ENCODE data around the gene LEFTY1. TPM values are rescaled to one million over a fixed set of nuclear protein-coding genes. Genes with fewer than 3 reads are reported as not detected.

Gene LEFTY1
- total RNA-seq, 1 donor from 2014 or later, result not detected

- no peak for DNase-seq (ENCODE audit: low read depth, low spot score)
These were observed 15.6 kb downstream of the LEFTY1 start for GRCh38 chr1:225873281-225873850.

DNA sequence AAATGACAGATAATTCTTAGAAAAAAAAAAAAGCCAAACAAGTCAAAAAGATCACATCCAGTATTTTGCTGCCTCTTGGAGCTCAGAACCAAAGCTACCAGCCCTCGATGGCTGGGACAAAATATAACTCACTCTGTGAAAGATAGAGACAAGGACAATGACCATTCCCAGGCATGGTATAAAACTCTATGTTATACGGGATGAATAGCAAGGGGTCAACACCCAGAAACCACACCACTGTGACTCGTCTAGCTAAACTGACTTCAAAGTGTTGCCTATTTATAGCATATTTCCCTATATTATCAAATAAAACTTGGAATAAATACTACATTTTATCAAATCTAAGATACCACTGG lies 16.9 kb downstream of the LEFTY1 start:
- DNase-seq (ENCODE audit: low read depth, low spot score), result no peak

- DNase-seq (ENCODE audit: low read depth, low spot score), result no peak
These were observed 17.4 kb downstream of the LEFTY1 start for GRCh38 chr1:225871359-225872074.

DNA sequence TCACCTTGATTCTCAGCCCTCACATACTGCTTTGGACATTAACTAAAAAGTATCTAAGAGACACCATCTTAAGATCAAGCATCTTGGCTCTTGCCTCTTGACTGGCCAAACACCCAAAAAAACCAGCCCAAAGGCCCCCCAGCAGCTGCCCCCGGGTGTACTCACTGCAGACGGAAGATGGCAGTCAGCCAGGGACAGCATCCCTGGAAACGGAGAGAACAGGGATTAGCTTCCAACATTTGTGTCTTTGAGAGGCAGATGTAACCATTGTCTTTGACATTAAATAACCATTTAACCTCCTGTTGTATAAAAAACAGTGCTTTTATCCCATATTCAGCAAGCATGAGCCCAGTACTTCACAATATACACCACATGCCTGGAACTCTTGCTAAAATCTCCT lies 18.0 kb downstream of the LEFTY1 start:
- no peak for DNase-seq (ENCODE audit: low read depth, low spot score)

- no peak for DNase-seq (ENCODE audit: low read depth, low spot score)
These were observed 20.2 kb downstream of the LEFTY1 start for GRCh38 chr1:225868631-225869330.

DNA sequence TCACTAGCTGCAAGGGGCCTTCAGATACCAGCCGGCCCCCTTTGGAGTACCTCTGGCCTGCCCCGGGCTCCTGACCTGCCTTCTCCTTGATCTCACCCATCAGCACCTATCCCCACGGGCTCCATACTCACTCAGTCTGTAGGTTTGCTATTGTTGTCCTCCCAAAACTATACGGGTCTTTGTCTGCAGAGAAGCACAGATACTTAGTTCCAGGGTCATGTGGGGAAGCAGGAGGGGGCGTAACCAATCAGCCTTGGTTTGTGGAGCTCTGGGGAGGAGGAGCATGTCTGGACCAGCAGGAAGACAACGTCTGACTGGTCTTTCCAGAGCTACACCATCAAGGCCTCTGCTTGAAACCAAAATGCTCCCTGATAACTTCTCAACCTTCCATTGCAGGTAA lies 22.0 kb downstream of the LEFTY1 start:
- DNase-seq (ENCODE audit: low read depth, low spot score), result no peak

GRCh38 chr1:225866061-225866837 lies 22.7 kb downstream of the LEFTY1 start:
- DNase-seq (ENCODE audit: low read depth, low spot score), result no peak

DNA sequence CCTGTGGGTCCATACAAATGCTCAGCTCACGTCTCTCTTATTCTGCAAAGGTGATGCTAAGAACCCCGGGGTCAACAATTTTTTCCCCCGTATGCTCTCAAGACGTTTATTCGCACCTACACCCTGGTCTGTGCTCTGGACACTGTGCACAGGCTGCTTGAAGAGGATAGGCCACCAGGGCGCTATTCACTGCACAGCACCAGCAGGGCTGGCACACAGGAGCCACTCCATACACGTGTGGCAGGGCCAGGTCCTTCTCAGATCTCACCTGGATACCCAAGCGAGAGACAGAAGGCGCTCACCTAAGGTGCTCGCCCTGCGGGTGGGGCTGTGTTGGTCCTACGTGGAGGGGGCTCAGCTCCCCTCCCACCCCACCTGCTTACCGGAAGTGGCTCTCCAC lies 23.4 kb downstream of the LEFTY1 start:
- no peak for DNase-seq (ENCODE audit: low read depth, low spot score)

DNA sequence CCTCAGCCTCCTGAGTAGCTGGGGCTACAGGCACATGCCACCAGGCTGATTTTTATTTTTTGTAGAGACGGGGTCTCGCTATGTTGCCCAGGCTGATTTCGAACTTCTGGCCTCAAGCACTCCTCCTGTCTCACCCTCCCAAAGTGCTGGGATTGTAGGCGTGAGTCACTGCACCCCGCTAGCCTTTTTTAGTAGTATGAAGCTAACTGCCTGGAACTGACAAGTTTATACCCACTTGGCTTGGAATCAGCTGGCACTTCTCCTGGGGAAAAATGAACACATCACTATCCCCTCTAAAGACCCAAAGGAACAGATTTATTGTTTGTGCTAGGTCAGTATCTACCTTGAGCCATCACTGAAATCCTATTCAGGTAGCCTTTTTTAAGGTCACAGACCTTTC lies 25.8 kb downstream of the LEFTY1 start:
- no peak for DNase-seq (ENCODE audit: low read depth, low spot score)

- no peak for DNase-seq (ENCODE audit: low read depth, low spot score)
These were observed 26.4 kb downstream of the LEFTY1 start for GRCh38 chr1:225862581-225862950.

DNA sequence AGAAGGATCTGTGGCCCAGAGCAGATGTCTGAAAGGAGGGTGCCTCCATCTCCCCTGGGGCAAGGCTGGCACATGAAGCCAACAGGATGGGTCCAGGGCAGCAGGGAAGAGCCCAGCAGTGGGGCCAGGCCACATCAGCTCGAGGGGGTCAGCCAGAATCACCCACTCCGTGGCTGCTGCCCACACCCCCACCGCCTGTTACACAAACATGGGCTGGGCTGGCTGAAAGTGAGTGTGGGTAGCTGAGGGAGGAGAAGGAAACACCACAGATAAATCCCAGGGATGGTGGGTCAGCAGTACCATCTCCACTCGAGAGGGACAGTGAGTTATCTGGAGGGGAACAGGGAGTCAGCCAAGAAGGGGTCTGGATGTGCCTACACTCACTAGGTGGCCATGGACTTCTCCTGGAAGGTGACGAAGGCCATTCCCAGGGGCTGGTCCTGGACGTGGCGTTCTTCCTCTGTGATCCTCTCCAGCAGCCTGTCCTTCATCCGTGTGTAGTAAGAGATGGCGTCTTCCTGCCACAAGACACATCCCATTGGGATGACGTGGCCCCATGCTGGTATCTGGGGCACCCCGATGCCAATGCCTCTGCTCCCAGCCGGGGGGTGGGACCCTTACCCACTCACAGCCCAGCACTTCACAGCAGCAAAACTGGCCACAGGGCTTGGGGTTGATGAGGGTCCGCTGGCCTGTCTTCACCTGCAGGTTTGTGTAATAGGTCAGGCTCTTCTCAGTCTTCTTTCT lies 26.9 kb downstream of the LEFTY1 start:
- no peak for DNase-seq (ENCODE audit: low read depth, low spot score)

DNA sequence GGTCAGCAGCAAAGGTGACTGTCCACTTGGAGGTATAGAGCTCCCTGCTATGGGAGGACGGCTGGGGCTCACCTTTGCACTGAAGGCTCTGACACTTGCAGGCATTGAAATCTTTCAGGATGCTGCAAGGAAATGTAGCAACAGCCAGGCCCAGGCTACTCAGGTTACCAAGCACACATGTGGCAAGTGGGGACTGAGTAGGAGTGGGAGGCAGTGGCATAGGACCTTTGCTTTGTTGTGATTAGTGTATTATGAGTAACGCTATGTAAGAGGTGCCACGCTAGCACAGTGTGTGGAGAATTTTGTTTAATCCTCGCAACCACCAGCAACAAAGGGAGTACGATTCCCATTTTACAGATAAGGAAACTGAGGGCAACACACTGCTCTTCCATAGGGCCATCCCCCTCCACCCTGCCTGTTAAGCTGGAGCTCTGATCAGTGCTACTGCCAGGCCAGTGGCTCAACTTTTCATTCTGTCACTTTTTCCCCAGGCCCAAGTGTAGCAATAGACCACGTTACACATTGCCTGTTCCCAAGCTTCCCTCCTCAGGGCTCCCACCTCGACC lies 28.0 kb downstream of the LEFTY1 start:
- no peak for DNase-seq (ENCODE audit: low read depth, low spot score)

- no peak for DNase-seq (ENCODE audit: low read depth, low spot score)
These were observed 28.8 kb downstream of the LEFTY1 start for GRCh38 chr1:225860107-225860506.

DNA sequence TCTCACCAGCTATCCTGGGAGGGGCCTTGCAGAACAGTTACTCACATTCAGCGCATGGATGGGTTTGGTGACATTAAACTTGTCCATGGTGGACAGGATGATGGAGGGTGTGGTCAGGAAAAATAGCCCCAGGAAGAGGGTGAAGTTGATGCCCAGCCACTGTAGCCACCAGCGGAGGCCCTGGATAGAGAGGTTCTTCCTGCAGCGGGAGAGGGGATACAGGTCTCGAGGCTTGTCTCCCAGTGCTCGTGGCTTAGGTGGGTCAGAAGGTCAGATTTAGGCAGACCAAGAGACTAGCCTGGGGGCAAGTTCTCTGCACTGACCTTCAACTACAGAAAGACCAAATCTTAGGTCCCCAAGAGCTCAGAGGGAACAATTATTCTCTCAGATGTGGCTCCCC lies 29.8 kb downstream of the LEFTY1 start:
- DNase-seq (ENCODE audit: low read depth, low spot score), result no peak

DNA sequence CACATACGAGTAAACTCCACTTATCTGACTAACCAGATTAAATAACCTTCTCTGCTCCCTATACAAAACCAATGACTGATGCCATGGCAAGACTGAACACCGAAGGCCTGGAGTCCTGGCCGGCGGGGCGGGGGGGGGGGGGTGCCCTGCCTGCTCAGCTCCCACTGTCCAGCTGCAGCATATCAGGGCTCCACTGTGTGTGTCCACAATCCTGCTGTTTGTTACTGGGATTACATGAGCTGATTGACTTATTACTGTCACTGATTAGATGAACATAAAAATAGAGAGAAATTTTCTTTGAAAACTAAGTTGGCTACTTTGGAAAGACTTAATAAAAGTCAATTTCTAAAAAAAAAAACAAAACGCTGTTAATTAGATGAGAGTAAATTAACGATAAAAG lies 31.7 kb downstream of the LEFTY1 start:
- DNase-seq (ENCODE audit: low read depth, low spot score), result no peak

DNA sequence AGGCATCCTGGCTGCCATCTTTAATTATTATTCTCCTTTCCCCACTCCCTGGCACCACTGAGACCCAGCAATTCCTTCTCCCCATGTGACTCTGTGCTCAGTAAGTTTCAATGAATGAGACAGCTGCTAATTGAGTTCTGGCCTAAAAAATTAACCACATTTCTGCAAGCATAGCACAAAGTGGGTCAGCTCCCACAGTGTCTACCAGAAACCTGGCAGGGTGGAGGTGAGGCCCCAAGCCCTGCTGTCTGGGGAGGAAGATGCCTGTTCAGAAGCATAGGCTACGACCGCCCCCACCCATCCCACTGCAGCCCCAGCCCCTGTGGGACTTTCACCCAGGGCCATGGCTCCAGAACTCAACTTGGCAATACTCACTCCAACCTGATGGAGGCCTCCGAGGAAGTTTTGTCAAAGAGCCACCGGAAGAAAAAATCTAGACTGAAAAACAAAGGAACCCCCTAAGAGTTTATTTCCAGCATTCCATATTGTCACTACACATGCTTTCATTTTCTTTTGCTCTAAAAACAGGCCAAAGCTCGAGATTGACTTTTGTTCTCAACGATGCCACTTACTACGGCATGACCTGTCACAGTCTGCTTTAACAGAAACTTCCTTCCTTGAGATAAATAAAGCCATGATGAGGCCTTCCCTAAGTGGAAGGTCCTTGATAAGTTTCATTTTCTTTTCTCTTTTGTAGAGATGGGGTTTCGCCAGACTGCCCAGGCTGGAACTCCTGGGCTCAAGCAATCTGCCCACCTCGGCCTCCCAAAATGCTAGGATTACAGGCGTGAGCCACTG lies 33.2 kb downstream of the LEFTY1 start:
- no peak for DNase-seq (ENCODE audit: low read depth, low spot score)

GRCh38 chr1:225853441-225853840 lies 35.5 kb downstream of the LEFTY1 start:
- no peak for DNase-seq (ENCODE audit: low read depth, low spot score)

GRCh38 chr1:225852413-225853124 lies 36.4 kb downstream of the LEFTY1 start:
- no peak for DNase-seq (ENCODE audit: low read depth, low spot score)

- no peak for DNase-seq (ENCODE audit: low read depth, low spot score)
These were observed 37.1 kb downstream of the LEFTY1 start for GRCh38 chr1:225851805-225852204.

GRCh38 chr1:225850370-225850769 lies 38.6 kb downstream of the LEFTY1 start:
- DNase-seq (ENCODE audit: low read depth, low spot score), result no peak

Measured in pulmonary artery endothelial cell (primary cell).